GM11168 (cell line): ENCODE data around the gene PPT2.
"Not testable (repeated sequence)": the region's sequence is repeated elsewhere in the genome, so short reads cannot be mapped to it uniquely, and the experiment has no call there.

ENCODE experiments used
- in situ Hi-C: fragments of 300-500 bp; cut with MboI; formaldehyde crosslinking; loops from one replicate; pipeline ENCODE4 v1.12.0; 2022; ENCODE audit warnings: low sequenced_read_pairs; ENCODE audit not compliant: unreplicated experiment

Gene PPT2

GRCh38 chr6:32187725-32188380, 33.9 kb downstream of the PPT2 start:
- in situ Hi-C loops, result not testable (repeated sequence)

GRCh38 chr6:32188381-32189068, 34.6 kb downstream of the PPT2 start:
- in situ Hi-C loops, result no loop called here

- in situ Hi-C loops, result no loop called here
Measured at GRCh38 chr6:32189069-32189741, 35.3 kb downstream of the PPT2 start.

- in situ Hi-C loops, result no loop called here
Measured at GRCh38 chr6:32189742-32190053, 35.8 kb downstream of the PPT2 start.

GRCh38 chr6:32190054-32190851, 36.3 kb downstream of the PPT2 start, which contains the start of gene PBX2:
TSS of gene PBX2 (minus strand) at chr6:32190202. CDS start at chr6:32189915, 287 bp downstream.
- in situ Hi-C loops, result no loop called here

- in situ Hi-C loops, result no loop called here
Measured at GRCh38 chr6:32190911-32191677, 37.2 kb downstream of the PPT2 start.

GRCh38 chr6:32191696-32192607, 38.0 kb downstream of the PPT2 start:
- in situ Hi-C loops, result no loop called here

GRCh38 chr6:32192608-32193039, 38.7 kb downstream of the PPT2 start, which contains the start of gene GPSM3:
TSS of gene GPSM3 (minus strand) at chr6:32192643. CDS start at chr6:32192513, 130 bp downstream.
- in situ Hi-C loops, result no loop called here

- in situ Hi-C loops, result not testable (repeated sequence)
Measured at GRCh38 chr6:32193096-32193495, 39.2 kb downstream of the PPT2 start.

GRCh38 chr6:32194388-32194787, 40.4 kb downstream of the PPT2 start:
- in situ Hi-C loops, result no loop called here

- in situ Hi-C loops, result no loop called here
Measured at GRCh38 chr6:32194825-32195651, 41.1 kb downstream of the PPT2 start.

GRCh38 chr6:32195652-32195901, 41.6 kb downstream of the PPT2 start:
- in situ Hi-C loops, result no loop called here

GRCh38 chr6:32195902-32196681, 42.2 kb downstream of the PPT2 start:
- in situ Hi-C loops, result no loop called here

- in situ Hi-C loops, result no loop called here
Measured at GRCh38 chr6:32196682-32197616, 43.0 kb downstream of the PPT2 start.

GRCh38 chr6:32198345-32198696, 44.4 kb downstream of the PPT2 start:
- in situ Hi-C loops, result no loop called here

GRCh38 chr6:32198866-32199265, 44.9 kb downstream of the PPT2 start:
- in situ Hi-C loops, result no loop called here
